ENCODE data around the gene ZNF581.

Gene ZNF581

GRCh38 chr19:55666343-55667005, 23.0 kb downstream of the ZNF581 start:
- no peak for DNase-seq (ENCODE audit: low read depth in 2 of 2)

DNA sequence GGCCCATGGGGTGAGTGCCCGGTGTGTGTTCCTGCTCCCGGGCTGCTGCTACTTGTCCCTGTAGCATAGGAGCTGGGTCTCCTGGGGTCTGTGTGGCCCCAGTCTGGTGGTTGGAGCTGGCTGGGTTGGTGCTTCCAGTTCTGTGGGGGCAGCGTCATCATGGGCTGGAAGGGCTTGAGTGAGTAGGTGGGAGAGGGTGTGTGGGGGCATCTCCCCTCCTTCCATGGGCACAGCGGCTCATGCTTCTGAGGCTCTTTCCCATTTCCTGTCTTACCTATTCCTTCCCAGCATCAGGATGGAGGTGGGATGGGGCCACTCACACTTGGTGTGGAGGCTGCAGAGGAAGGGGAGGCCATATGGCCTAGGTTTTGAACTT, 23.5 kb downstream of the ZNF581 start:
- no peak for DNase-seq (ENCODE audit: low read depth in 2 of 2)

DNA sequence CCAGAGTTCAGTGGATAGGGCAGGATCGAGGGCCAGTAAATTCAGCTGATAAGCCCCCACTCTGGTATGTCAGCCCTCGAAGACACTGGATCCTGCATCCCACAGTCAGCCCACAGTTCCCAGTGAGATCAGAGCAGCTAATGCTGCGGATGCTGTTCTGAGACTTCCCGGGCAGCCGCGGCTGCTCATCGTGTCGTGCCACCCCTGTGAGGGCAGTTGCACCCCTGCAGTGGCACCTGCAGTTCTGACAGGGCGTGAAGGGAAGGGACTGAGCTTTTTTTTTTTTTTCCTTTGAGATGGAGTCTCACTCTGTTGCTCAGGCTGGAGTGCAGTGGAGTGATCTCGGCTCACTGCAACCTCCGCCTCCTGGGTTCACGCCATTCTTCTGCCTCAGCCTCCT, 24.1 kb downstream of the ZNF581 start:
- DNase-seq (ENCODE audit: low read depth in 2 of 2) = no peak

DNA sequence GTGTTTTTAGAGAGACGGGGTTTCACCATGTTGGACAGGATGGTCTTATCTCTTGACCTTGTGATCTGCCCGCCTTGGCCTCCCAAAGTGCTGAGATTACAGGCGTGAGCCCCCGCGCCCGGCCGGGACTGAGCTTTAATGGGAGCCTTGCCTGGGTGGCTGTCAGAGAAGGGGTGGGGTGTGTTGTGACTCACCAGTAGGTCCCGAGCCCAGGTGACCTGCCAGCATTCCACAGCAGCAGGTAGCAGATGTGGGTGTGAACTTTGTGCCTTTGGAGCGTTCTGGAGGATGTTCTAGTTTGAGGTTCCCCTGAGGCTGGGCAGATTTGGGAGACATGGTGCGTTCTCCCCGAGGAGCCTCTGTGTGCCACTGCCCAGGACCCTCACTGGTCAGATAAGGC, 24.5 kb downstream of the ZNF581 start:
- no peak for DNase-seq (ENCODE audit: low read depth in 2 of 2)

DNA sequence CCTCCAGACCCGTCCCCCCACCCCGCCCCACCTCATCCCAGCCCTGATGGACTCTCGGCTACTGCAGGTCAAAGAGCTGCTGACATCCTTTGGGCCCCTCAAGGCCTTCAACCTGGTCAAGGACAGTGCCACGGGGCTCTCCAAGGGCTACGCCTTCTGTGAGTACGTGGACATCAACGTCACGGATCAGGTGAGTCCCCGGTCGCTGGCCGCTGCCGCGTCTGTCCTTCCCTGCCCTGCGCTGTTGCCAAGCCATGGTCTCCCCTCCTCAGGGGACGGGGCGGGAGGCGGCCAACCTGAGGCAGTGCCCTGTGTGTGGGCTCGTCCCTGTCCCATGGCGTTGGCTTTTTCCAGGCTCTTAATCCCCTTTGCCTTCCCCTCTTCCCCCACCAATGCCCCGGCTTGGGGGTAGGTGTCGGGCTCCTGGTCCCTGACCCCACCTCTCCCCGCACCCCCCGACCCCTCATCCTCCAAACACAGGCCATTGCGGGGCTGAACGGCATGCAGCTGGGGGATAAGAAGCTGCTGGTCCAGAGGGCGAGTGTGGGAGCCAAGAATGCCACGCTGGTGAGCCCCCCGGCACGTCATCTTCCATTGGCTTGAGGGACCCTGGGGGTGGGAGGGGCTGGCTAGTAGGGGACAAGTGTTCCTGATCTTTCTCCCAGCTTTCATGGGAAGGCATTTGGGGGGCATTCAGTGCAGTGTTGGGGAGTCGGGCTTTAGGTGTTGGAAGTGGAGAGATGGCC, 25.3 kb downstream of the ZNF581 start:
- DNase-seq (ENCODE audit: low read depth in 2 of 2) = no peak

DNA sequence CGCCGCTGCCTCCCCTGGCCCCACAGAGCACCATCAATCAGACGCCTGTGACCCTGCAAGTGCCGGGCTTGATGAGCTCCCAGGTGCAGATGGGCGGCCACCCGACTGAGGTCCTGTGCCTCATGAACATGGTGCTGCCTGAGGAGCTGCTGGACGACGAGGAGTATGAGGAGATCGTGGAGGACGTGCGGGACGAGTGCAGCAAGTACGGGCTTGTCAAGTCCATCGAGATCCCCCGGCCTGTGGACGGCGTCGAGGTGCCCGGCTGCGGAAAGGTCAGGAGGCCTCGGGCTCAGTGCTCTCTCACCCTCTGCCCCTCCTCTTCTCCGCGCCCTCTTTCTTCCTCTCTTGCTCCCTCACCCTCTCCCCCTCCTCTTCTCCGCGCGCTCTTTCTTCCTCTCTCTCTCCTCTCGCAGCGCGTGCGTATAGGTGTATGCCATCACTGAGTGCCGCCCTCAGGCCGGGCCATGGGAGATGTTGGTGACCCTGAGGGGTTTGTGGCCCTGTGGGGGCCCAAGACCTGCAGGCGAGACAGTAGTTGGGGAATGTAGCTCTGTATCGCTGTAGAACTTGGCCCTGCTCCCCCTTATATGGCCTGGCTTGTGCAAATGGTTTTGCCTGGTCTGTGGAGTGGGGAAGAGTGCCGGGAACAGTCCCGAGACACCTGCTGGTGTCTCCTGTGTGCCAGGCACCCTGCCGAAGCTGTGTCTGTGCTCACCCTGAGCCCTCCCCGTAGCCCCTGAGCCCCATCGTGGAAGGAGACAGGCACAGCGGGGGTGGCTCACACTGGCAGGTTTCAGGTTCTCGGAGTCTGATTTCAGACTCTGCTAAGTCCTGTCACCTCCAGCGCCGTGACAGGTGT, 26.2 kb downstream of the ZNF581 start:
- DNase-seq (ENCODE audit: low read depth in 2 of 2) = no peak

DNA sequence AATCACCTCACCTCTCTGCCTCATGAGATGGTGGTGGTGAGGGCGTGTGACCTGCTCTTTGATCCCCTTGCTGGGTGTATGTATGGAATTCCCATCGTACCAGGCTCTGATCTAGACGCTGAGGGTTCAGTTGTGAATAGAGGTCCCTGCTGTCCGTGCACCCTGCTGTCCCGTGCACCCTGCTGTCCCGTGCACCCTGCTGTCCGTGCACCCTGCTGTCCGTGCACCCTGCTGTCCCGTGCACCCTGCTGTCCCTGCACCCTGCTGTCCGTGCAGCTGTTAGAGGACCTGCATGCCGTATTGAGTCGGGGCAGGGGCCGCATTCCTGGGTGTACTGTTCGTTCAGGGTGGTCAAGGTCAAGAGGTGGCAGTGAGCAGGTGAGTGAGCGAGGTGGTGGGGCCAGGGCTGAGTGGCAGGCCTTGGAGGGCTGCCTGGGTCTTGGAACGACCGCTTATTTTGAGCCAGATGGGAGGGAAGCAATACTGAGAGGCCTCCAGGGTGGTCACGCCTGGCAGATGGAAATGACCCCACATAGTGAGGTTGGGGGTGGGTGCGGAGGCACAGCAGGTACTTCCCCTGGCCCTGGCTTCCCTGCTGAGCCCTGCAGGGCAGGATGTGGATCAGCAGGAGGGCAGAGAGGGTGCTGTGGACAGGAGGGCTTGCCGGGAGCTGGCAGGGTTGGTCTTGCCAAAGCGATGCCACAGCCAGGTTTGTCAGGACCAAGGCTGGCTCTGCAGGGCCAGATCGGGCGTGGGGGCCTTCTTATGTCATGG, 27.0 kb downstream of the ZNF581 start:
- DNase-seq (ENCODE audit: low read depth in 2 of 2) = no peak

DNA sequence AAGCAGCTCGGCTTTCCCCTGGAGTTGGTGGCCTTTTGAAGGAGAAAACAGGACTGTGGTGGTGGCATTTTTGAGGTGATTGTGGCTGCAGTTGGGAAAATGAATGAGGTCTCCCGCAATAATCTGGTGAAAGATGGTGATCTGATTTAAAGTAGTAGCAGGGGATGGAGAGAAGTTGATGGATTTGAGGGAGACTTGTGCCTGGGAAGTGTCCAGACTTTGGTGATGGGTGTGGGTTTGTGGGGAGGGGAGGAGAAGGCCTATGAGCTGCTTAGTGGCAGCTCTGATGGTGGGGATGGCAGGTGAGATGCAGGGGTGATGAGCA, 27.6 kb downstream of the ZNF581 start:
- no peak for DNase-seq (ENCODE audit: low read depth in 2 of 2)

GRCh38 chr19:55672418-55672817, 29.0 kb downstream of the ZNF581 start:
- no peak for DNase-seq (ENCODE audit: low read depth in 2 of 2)

DNA sequence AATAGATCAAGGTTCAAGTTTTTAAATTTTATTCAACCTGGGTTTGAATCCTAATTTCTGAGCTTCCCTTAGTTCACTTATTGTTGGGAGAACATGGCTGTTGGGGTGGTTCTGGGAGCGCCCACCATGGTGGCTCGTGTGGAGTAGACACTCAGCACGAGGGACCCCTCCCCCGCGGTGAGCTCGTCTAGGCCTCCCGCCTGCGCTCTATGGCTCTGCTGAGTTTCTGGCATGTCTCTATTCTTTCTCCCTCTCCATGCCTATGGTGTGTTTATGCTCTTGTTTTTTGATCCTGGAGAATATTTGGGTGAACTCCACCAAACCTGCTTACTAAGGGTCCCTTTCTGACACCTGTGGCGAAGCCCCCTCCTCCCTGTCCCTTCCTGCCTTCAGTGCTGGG, 30.0 kb downstream of the ZNF581 start:
- DNase-seq (ENCODE audit: low read depth in 2 of 2) = no peak

- no peak for DNase-seq (ENCODE audit: low read depth in 2 of 2)
Observed at GRCh38 chr19:55673889-55674288, 30.4 kb downstream of the ZNF581 start.

DNA sequence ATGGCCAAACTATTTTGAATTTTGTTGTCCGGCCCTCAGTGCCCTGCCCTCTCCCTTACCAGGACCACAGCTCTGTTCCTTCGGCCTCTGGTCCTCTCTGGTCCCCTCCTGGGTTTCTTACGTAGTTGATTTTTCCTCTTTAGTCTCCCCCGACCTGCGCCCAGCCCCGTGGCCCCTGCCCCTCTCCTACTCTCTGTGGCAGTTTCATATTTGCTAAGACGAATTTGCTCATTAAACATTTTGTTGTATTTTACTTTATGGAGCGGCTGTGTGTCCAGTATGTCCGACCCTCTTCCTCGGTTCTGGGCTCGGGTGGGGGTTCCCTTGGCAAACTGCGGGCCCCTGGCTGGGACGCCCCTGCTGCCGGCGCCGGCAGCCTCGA, 31.0 kb downstream of the ZNF581 start:
- no peak for DNase-seq (ENCODE audit: low read depth in 2 of 2)

- DNase-seq (ENCODE audit: low read depth in 2 of 2) = peak; percentile 95 to 96
Observed at GRCh38 chr19:55674841-55675660, 31.6 kb downstream of the ZNF581 start, which contains the start of gene EPN1. EPN1 (plus strand) TSS chr19:55675226; CDS start chr19:55678628, 3,402 bp downstream.

GRCh38 chr19:55675661-55676354, 32.4 kb downstream of the ZNF581 start:
- no peak for DNase-seq (ENCODE audit: low read depth in 2 of 2)

DNA sequence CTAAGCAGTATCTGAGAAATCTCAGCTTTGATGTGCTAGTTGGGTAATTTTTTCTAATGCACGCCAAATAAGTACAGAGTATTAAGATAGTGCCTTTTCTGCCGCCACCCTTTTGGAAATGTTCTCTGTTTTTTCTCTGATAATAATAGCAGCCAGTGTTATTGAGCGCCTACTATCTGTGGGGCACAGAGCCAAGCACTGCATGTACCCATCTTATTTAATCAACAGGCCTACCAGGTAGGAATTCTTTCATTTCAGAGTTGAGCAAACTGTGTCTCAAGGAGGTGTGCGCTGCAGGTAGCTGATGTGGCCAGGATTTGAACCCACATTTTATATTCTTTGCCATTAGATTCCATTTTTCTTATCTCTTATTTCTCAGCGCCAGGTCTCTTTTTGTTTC, 32.9 kb downstream of the ZNF581 start:
- DNase-seq (ENCODE audit: low read depth in 2 of 2) = no peak

DNA sequence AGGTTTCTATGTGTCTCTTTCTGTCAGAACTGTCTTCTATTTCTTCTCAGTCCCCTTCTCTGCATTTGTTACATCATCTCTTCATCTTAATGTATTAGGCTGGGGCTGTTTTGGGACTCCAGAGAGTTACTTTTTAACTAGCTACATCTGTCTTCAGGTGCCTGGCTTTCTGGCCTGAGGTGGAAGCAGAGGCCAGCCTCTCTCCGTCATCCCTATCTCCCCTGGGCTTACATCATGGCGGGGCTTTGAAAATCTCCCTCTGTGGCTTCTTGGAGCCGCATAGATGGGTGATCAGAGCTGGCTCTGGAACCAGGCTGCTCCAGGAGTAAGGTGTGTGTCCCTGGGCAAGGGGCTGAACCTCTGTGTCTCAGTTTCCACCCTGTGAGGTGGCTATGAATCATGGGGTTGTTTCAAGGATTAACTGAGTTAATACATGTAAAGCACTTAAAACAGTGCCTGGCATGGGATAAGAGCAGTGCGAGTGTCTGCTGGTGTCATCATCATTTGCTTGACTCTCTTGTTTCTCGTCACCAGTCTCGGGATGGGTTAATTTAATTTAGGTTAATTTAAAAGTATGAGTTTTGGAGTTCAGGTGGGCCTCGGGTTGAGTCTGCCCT, 33.5 kb downstream of the ZNF581 start:
- DNase-seq (ENCODE audit: low read depth in 2 of 2) = no peak

- DNase-seq (ENCODE audit: low read depth in 2 of 2) = no peak
Observed at GRCh38 chr19:55677572-55678028, 34.2 kb downstream of the ZNF581 start.

DNA sequence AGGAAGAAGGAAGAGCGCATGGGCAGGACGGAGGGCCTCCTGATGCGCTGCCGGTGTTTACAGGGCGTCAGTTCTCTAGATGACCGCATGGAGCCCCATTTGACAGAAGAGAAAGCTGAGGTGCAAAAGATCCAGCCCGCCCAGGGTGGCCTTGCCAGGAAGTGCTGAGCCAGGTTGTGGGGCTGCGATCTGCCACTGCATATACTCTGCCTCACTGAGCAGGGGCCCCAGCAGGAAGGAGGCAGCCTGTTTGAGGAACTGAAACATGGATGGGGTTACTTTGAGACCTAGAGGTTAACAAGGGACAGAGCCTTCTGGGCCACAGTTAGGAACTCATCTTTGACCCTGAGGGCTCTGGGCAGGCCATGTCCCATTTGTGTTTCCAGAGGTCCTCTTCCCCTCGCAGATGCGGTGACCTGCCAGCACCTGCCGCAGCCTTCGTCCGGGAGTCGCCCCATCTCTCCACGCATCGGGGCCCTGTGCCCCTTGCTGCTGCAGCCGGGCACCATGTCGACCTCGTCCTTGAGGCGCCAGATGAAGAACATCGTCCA, 34.7 kb downstream of the ZNF581 start:
- no peak for DNase-seq (ENCODE audit: low read depth in 2 of 2)
